HL-60/S4 treated with retinoic acid at 250 ng/mL for 4 days and 3 days (cell line): ENCODE measurements around the gene PAM.

Experiments used
- in situ Hi-C: fragments of 300-500 bp; cut with MboI; formaldehyde crosslinking; loops from 2 replicates; pipeline ENCODE4 v1.7.0; 2022; ENCODE audit warnings: low sequenced_read_pairs

Gene PAM

GRCh38 chr5:102927007-102927406 lies 171.9 kb downstream of the PAM start:
- in situ Hi-C loops: no loop called here

GRCh38 chr5:102930244-102930643 lies 175.1 kb downstream of the PAM start:
- in situ Hi-C loops: no loop called here

- in situ Hi-C loops: no loop called here
Observed at GRCh38 chr5:102931085-102931725, 176.1 kb downstream of the PAM start.

- in situ Hi-C loops: no loop called here
Observed at GRCh38 chr5:102932781-102933180, 177.7 kb downstream of the PAM start.

- in situ Hi-C loops: no loop called here
Observed at GRCh38 chr5:102933316-102933715, 178.2 kb downstream of the PAM start.

DNA sequence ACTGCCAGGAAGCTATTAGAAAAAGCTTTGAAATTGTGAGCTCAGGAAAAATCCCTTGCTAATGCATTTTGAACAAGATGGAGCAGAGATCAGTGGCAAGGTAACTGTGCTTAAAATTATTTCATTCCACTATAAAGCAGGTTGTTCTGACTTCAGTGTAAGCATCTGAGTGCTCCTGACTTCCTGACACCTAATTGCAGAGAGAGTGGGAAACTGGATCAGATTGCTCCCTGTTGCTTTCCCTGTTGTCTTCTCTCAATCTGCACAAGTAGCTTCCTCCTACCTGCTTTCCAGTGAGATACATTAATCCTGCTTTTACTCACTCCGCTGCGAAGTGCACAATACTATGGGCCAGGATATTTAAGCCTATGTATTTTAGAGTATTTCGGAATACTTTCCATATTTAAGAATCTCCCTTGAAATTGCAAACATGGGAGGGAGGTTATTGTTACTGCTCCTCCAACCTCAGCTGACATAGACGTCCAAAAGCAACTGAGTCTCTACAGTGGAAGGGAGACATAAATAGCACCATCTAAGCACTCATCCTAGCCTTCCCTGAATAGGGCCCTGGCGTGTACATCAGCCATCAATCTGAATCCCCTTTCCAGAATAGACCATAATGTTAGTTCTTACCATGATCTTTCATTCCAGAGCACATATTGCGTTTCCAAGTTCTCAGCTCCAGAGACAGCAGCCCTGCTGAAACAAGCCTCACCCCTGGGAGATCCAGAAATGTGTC lies 178.8 kb downstream of the PAM start:
- in situ Hi-C loops: no loop called here

- in situ Hi-C loops: no loop called here
Observed at GRCh38 chr5:102937894-102938293, 182.8 kb downstream of the PAM start.

DNA sequence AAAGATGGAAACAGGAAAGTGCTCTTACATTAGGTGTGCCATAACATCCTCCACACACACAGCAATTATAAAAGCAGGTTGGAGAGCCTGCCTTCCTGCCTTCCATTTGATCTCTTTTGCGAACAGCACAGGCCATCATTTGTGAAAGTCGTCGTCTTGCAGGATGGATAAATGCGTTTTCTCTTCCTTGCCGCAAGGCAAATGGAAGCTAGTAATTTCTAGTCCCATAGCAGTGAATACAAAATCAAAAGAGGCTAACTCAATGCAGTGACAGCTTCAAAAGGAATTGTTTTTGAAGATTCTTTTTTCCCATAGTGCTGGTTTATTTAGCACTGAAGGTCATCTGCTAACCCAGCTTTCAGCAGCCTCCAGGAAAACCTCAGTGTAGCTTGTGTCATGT lies 186.0 kb downstream of the PAM start:
- in situ Hi-C loops: no loop called here

GRCh38 chr5:102946414-102946813 lies 191.3 kb downstream of the PAM start:
- in situ Hi-C loops: no loop called here

DNA sequence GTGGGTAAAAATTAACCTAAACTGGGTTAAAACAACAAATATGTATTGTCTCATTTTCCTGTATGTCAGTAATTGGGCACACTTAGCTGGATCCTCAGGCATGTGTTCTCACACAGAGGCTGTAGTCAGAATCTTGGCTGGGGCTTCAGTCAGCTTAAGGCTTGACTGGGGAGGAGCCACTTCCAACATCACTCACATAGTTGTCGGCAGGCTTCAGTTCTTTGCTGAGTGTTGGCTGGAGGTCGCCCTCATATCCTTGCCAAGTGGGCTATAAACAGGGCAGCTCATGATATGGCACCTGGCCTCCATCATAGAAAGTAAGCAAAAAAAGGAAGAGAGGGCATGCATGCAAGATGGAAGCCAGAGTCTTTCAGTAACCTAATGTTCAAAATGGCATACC lies 191.9 kb downstream of the PAM start:
- in situ Hi-C loops: no loop called here

- in situ Hi-C loops: no loop called here
Observed at GRCh38 chr5:102955488-102955887, 200.4 kb downstream of the PAM start.

DNA sequence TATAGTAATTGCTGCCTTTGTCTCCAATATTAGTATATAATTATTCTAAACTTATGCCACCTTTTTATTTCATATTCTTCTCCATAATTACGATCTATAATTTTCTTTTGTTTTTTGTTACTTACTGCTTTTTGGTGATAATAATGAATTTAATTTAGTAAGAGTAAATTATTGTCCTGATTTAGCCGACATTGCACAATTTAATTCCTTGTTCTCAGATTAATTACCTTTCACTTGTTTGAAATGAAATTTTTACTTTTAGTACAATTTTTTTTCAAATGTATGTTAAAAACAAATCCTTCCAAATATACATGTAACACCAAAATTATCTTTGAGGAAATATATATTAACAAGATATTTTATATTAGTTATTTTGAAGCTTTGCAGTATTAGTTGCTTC lies 201.5 kb downstream of the PAM start:
- in situ Hi-C loops: no loop called here

DNA sequence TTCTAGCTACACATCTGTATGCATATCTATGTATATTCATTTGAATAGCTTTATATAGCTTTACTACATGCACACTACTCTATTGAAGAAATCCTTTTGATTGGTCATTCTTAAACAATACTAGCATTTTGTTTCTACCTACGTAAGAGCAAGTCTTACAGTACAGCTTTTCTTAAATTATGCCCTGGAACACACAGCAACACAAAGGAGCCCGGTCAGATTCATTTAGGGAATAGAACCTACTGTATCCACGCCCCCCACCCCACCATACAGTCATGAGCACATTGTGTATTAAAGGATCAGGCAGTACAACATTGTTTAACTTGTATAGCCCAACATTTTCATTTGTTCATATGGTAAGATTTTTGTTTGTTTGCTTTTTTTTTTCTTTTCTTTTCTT lies 202.0 kb downstream of the PAM start:
- in situ Hi-C loops: no loop called here

DNA sequence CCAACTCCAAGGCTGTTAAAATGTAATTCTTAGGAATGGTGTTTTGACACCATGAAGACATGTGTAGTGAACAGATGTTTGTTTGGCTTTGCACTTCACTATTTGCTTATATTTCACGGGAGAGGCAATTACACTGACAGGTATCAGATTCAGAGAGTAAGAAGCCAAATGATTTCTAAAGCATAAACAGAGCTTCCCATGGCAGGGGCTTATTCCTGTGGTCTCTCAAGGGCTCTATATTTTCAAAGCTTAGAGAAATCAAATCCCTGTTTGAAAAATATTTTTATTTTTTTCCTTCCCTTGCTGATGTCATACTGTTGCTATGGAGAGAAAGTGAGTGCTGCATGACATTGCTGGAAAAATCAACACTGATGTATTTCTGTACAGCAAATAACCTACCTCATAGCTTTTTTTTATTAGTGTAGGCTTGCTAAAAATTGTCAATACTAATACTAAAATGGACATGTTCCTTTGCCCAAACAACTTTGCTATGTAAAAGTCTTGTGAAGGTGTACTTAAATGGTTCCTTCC lies 203.4 kb downstream of the PAM start:
- in situ Hi-C loops: no loop called here

- in situ Hi-C loops: no loop called here
Observed at GRCh38 chr5:102959055-102959454, 203.9 kb downstream of the PAM start.

DNA sequence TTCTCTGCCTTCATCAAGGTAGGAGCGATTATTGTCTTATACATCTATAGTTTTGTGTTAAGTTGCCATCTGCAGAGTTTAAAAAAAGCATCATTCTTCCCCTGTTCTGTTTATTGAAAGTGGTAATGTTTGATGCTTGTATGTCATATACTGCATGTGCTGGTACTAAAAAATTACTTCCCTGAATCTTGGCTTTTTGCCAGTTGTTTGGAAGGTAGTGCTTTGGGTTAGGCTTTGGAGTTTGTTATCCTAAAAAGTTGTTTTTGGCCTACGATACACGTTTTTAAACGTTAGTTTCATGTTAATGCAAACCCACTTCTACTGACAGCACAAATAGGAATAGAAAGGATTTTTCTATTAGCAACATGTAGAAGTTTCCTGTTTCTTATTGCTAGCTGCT lies 206.6 kb downstream of the PAM start:
- in situ Hi-C loops: no loop called here

DNA sequence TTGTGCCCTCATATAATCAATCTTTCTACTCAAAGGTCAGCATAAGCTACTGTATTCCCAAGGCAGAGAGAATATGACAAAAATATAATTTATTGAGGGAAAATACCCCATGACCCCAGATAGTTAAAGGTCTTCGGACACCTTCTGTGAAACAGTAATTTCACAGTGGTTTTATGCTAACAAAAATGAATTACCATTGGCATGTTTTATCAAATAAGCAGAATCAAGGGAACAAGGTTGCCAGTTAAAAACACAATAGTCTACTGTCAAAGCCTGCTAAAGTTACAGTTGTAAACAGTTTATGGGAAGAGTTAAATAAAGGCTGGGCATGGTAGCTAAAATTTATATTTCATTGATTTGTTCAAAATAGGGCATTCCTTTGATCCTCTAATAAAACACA lies 210.5 kb downstream of the PAM start:
- in situ Hi-C loops: no loop called here

DNA sequence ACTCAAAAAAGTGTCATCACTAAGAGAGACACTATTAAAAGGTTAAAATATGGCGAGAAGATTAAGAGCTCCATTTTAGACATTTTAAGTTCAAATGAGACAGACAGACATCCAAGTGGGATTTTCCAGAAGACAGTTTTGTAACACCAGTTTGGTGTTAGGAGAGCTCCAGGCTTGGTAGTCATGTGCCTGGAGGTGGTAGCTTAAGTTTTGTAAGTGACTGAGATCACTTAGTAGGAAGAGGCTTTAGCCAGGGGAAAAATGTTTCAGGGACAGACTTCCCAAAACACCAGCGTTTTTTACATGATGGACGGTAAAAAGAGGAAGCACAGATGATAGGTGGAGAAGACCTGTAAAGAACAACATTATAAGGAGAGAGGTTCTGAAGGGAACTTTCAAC lies 214.5 kb downstream of the PAM start:
- in situ Hi-C loops: no loop called here

GRCh38 chr5:102971676-102972293 lies 216.7 kb downstream of the PAM start:
- in situ Hi-C loops: no loop called here

DNA sequence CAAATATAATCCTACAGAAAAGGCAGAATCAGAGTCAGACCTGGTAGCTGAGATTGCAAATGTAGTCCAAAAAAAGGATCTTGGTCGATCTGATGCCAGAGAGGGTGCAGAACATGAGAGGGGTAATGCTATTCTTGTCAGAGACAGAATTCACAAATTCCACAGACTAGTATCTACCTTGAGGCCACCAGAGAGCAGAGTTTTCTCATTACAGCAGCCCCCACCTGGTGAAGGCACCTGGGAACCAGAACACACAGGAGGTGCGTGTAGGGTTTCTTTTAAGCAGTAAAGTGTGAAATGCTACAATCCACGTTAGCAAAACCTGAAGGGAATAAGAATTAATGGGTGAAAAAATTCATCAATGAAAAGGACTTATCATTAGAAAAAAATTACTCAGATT lies 219.1 kb downstream of the PAM start:
- in situ Hi-C loops: no loop called here

DNA sequence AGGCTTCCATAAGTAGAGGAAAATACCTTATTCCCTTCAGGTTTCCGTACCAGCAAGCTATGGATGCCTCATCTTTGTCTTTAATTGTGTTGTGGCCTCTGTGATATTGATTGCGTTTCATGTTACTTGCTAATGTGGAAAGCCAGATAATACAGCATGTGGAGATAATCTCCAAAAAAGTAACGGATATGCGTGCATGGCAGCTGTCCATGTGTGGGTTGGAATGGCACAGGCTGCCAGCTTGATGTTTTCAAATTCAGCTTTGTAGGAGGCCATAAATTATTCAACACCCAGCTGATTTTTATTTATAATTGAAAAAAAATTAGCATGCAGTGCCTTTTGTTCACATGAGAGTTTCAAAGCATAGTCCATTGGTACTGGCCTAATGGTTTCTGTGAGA lies 219.9 kb downstream of the PAM start:
- in situ Hi-C loops: no loop called here
